OCI-LY3 (cell line): ENCODE results near the gene SLC35F4.

ENCODE experiments used
- CTCF ChIP-seq: fragments of 200-600, 300-600 bp; sonication (generic); IDR thresholded peaks from 2 replicates; pipeline ENCODE4 v1.5.1; 2014; ENCODE audit warnings: antibody characterized with exemption, low read length, low read depth
- EZH2phosphoT487 ChIP-seq: fragments of 200-600 bp; shearing (Covaris generic); IDR thresholded peaks from 2 replicates; pipeline ENCODE4 v1.6.1; 2018; ENCODE audit warnings: antibody characterized with exemption, mixed run types, low read depth

GRCh38 chr14:57831981-57832380 lies 33.9 kb downstream of the SLC35F4 start:
- TF ChIP-seq CTCF (no peak), EZH2phosphoT487 (no peak)
